HG03175 (cell line): Measurements from ENCODE around the gene ZNF837.
"Not testable (repeated sequence)": the region's sequence is repeated elsewhere in the genome, so short reads cannot be mapped to it uniquely, and the experiment has no call there.

Experiments used
- ATAC-seq: cut with Tn5 transposase; IDR thresholded peaks from one replicate; pipeline ENCODE4 v1.9.1; 2021; ENCODE audit warnings: mild to moderate bottlenecking, moderate library complexity; ENCODE audit not compliant: unreplicated experiment

ZNF837 gene

DNA sequence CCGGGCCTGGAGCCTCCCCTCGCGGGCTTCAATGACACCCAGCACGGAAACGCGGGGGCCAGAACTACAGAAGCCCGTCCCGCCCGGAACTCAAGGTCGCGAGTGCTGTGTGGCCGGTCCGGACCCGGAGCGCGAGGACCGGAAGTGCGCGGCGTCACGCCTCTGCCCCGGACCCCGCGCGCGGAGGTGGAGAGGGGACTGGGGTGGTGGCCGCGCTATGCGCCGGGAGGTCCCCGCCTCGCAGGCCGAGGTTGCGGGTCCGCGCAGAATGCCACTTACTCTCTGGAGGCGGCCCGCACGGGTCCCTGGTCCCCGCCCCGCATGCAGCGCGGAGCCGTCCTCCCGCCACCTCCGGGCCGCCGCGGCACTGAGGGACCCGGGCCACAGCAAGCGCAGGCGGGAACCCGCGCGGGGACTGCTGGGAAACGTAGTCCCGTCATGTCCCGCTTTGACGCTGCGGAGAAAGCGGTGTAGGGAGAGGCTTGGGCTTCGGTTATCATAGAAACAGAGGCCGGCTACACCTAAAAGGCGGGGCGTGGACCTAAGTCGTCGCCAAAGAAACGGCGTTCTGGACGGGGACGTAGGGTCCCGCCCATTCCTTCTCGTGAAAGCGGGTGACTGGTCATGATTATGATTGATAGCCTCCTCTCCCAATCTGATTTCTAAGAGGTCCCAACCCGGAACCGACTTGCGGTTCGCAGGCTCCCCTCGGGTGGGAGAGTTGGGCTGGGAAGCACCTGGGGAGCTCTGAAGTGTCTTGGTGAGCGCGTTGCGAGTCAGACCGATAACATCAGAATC is at the start of gene ZNF837:
TSS of gene ZNF837 (minus strand) at position 369 of the 798 bp plus-strand sequence. CDS start 11,698 bp downstream, outside the sequence.
- ATAC-seq, result peak; percentile 84

GRCh38 chr19:58429745-58430144 is 48.9 kb upstream of the ZNF837 start:
- no peak for ATAC-seq

DNA sequence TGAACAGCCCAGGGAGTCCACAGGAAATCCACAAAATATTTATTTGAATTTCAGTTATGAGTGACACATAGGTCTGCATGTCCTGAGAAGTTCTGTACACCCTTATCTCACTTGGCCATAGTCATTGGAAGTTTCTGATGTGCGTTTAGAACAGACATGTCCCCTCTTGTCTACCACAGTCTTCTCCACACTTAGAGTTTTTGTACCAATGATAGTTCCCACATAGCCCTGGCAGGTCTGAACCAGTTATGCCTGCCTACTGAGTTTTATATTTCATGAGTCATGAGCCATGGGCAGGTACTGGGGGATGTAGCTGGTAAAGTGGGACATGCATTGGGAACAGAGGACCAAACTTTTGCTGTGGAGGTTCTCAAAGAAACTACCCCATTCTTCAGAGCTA is 47.8 kb upstream of the ZNF837 start:
- ATAC-seq, result no peak

DNA sequence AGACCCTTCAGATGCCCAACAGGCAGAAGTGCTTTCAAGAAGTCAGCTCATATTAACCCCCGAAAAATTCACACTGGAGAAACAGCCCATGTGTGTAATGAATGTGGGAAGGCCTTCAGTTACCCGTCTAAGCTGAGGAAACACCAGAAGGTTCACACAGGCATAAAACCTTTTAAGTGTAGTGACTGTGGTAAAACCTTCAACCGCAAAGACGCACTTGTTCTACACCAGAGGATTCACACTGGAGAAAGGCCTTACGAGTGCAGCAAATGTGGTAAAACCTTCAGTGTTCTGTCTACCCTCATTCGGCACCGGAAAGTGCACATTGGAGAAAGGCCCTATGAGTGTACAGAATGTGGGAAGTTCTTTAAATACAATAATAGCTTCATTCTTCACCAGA is 36.2 kb upstream of the ZNF837 start:
- no peak for ATAC-seq

- no peak for ATAC-seq
These were observed 35.8 kb upstream of the ZNF837 start for GRCh38 chr19:58416604-58417003.

DNA sequence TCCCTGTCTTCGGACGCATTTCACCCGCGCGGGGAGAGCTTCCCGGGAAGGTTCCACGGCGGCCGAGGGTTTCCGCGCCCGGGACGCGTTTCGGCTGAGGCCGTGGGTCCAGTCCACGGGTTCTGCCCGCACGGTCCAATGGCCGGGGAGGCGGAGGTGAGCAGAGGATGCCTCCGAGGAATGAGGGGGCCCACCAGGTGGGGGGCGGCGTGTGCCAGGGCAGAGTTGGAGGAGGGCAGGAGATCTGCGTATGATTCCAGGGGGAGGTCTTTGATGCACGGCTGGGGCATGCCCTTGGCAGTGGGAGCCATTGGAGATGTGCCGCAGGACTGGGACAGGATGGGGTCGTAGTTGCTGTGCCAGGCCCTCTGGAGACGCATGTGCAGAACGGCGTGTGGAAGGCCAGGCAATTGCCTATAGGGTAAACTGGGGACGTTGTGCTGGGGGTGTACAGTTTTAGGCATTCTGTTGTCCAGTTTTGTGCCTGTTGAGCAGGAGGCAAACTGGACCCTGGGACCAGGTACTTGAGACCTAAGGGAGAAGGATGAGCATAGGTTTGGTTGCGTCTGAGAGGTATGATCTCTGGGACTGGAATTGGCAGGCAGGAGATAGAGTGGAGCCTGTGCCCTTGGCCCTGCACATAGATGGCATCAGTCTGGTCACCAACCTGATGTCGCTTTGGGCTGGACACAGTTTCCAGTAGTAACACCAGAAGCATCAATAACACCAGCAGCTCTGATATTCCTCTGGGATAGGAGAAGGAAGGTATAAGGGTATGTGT is 28.4 kb upstream of the ZNF837 start:
- ATAC-seq, result no peak

GRCh38 chr19:58408152-58409009 is 27.6 kb upstream of the ZNF837 start, which contains the start of gene ZNF584:
TSS of gene ZNF584 (plus strand) at chr19:58408649. CDS start at chr19:58409148, 499 bp downstream.
- ATAC-seq, result peak; percentile 95

DNA sequence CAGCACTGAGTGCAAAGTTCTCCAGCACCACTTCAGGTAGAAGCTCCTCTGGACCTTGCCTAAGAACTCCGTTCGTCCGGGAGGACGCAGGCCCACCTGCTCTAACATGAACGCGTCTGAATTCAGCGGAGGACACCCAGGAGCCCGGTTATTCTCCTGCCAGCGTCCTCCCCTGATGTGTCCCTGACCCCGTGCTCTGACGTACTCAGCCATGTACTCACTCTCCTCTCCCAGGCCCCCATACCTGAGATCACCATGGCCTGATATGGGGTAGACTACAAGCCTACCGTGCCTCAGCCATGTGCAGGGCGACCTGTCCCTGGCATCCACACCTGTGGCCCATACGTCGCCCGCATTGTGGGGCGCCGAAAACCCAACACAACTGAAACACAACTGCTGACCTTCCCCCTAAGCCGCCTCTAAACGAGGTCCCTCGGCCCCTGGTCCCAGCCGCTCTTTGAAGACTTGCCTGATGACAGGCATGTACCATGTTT is 26.9 kb upstream of the ZNF837 start:
- no peak for ATAC-seq

- no peak for ATAC-seq
These were observed 26.2 kb upstream of the ZNF837 start for GRCh38 chr19:58406818-58407657.

GRCh38 chr19:58403920-58404478 is 23.2 kb upstream of the ZNF837 start:
- ATAC-seq, result not testable (repeated sequence)

GRCh38 chr19:58401840-58402421 is 21.1 kb upstream of the ZNF837 start:
- ATAC-seq, result no peak

GRCh38 chr19:58400916-58401839 is 20.3 kb upstream of the ZNF837 start:
- ATAC-seq, result peak; percentile 98

DNA sequence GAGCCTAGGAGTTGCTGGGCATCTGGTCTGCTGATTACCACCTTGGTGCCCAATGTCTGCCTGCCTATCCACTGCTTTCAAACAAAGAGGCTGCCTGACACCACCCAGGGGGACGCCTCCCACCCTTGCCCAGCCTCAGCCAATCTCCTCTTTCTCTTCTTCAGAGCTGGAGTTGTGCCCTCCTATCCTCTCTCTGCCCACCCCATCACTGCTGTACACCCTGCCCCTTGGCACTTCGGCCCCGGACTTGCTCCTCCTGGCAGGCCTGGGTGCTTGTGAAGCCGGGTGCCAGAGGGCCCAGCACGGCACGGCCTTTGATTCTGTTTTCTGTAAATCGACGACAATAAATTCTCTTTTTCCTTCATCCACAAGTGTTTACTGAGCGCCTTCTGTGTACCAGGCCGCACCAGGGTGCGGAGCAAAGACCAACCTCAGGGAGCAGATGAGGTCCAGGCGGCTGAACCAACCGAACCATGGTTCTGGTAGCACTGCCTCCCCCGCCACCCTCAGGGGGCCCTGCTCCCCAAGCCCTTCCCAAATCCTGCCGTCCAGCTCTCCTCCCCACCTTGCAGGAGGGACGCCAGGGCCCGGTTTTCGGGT is 19.6 kb upstream of the ZNF837 start:
- no peak for ATAC-seq

- no peak for ATAC-seq
These were observed 19.1 kb upstream of the ZNF837 start for GRCh38 chr19:58399903-58400302.

DNA sequence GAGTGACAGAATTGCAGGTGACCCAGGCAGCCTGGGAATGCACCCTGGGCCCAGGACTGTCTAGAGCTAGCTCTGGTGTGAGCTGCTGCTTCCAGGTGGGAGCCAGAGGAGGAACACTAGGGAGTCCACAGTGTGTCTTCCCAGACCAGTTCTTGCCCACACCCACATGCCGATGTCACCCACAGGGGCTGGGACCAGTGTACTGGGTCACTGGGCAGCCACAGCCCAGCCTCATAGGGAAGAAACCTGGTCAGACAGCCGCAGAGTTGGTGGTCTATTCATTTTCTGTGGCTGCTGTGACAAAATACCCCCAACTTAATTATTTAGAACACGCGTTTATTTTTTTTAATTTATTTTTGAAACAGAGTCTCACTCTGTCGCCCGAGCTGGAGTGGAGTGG is 17.7 kb upstream of the ZNF837 start:
- no peak for ATAC-seq

- no peak for ATAC-seq
These were observed 17.3 kb upstream of the ZNF837 start for GRCh38 chr19:58398087-58398486.

- ATAC-seq, result no peak
These were observed 16.8 kb upstream of the ZNF837 start for GRCh38 chr19:58397533-58398037.
